DOHH2 (cell line): Measurements from ENCODE around the gene KCTD10.

Experiments used
- H3F3A ChIP-seq: fragments of 200-600 bp; sonication (generic), shearing (Covaris generic); 2 replicates; pipeline ENCODE4 v1.6.0; 2016; ENCODE audit warnings: antibody characterized with exemption, mild to moderate bottlenecking; ENCODE audit not compliant: control insufficient read depth, insufficient read depth
- H3K27ac ChIP-seq: fragments of 200-600 bp; sonication (generic); 2 replicates; pipeline ENCODE4 v1.5.1; 2014; ENCODE audit warnings: low read depth, mild to moderate bottlenecking, low read length, moderate library complexity
- H3K27me3 ChIP-seq: fragments of 200-600 bp; sonication (generic); 2 replicates; pipeline ENCODE4 v1.6.1; 2014; ENCODE audit warnings: mild to moderate bottlenecking, low read length, mixed read lengths; ENCODE audit not compliant: control insufficient read depth
- H3K36me3 ChIP-seq: fragments of 200-600 bp; sonication (generic); 2 replicates; pipeline ENCODE4 v1.6.1; 2014; ENCODE audit warnings: mild to moderate bottlenecking, low read length, moderate library complexity, mixed read lengths; ENCODE audit not compliant: control insufficient read depth
- H3K4me1 ChIP-seq: fragments of 200-600 bp; sonication (generic); 2 replicates; pipeline ENCODE4 v1.6.1; 2014; ENCODE audit warnings: mild to moderate bottlenecking, low read length, mixed read lengths; ENCODE audit not compliant: control insufficient read depth
- H3K4me2 ChIP-seq: fragments of 200-600 bp; sonication (generic); 2 replicates; pipeline ENCODE4 v1.6.0; 2014; ENCODE audit warnings: mild to moderate bottlenecking, low read length, moderate library complexity
- H3K4me3 ChIP-seq: fragments of 200-600 bp; sonication (generic); 2 replicates; pipeline ENCODE4 v1.5.1; 2014; ENCODE audit warnings: mild to moderate bottlenecking, low read length, mixed read lengths
- H3K79me2 ChIP-seq: fragments of 200-600 bp; sonication (generic); 2 replicates; pipeline ENCODE4 v1.6.1; 2014; ENCODE audit warnings: mild to moderate bottlenecking, low read length, mixed read lengths; ENCODE audit not compliant: control insufficient read depth
- H3K9me2 ChIP-seq: fragments of 200-600 bp; sonication (generic); replicated peaks from 2 replicates; pipeline ENCODE4 v1.6.1; 2014; ENCODE audit warnings: mild to moderate bottlenecking, low read length, mixed read lengths; ENCODE audit not compliant: control insufficient read depth
- H3K9me3 ChIP-seq: fragments of 200-600 bp; sonication (generic); 2 replicates; pipeline ENCODE4 v1.6.1; 2014; ENCODE audit warnings: antibody characterized with exemption, low read length, mixed read lengths; ENCODE audit not compliant: control insufficient read depth, insufficient read depth
- H4K20me1 ChIP-seq: fragments of 200-600 bp; sonication (generic); 2 replicates; pipeline ENCODE4 v1.6.0; 2014; ENCODE audit warnings: low read depth, mild to moderate bottlenecking, antibody characterized with exemption, low read length, moderate library complexity; ENCODE audit not compliant: control insufficient read depth, insufficient read depth
- EZH2phosphoT487 ChIP-seq: fragments of 200-600 bp; sonication (generic); IDR thresholded peaks from 2 replicates; pipeline ENCODE4 v1.6.1; 2017; ENCODE audit warnings: borderline replicate concordance, mild to moderate bottlenecking, antibody characterized with exemption, low read length, moderate library complexity, mixed read lengths
- TF ChIP-seq, protein P1 (sequence below): fragments of 200-600 bp; sonication (generic); IDR thresholded peaks from one replicate; pipeline ENCODE4 v1.5.1; 2014; ENCODE audit warnings: antibody characterized with exemption, mild to moderate bottlenecking, low read depth, low read length; ENCODE audit not compliant: poor library complexity, severe bottlenecking

Gene KCTD10

DNA sequence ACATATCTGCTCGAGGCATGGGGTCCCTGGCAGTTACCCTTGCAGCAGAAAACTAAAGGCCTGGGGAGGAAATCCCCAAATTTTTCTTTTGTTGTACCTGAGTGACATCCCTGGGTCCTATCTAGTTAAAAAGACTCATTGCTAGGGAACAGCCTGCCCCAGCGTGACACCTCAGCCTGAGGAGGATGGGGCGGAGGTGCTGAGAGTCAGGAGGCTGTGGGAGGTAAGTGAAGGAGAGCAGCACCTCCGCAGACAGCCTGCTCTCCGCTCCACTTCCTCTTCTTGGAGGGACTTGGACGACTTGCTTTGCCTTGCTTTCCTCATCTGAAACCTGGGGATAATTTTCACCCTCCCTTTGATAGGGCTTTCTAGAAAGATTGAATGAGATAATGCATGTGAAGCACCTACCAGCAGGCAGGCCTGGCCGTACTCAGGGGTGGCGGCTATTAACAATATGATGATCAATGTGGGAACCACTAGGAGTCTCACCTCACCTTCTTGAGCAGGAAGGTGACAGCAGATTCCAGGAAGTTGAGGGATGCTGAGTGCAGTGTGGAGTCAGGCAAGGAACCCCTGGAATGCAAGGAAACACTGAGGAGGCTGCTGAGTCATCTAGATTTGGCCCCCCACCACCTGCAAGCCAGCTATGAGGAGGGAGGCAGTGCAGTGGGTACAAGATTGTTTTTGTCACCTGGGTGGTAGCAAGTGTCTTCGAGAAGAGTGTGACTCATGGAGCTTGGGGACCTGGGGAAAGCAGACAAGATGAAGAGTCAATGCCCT lies 23.5 kb upstream of the KCTD10 start:
- Histone ChIP-seq H3K4me3 (no peak overlapping the region), H3K27me3 (no peaks in the 10 kb centered on the region), H4K20me1 (no peaks in the 10 kb centered on the region), H3K79me2 (no peaks in the 10 kb centered on the region), H3K9me3 (no peaks in the 10 kb centered on the region), H3K9me2 (no peaks in the 10 kb centered on the region), H3K4me1 (no peaks in the 10 kb centered on the region), H3K27ac (no peak overlapping the region), H3F3A (no peaks in the 10 kb centered on the region), H3K4me2 (no peak overlapping the region), H3K36me3 (peaks cover 38% of the 10 kb centered on the region)
- TF ChIP-seq, protein P1, sequence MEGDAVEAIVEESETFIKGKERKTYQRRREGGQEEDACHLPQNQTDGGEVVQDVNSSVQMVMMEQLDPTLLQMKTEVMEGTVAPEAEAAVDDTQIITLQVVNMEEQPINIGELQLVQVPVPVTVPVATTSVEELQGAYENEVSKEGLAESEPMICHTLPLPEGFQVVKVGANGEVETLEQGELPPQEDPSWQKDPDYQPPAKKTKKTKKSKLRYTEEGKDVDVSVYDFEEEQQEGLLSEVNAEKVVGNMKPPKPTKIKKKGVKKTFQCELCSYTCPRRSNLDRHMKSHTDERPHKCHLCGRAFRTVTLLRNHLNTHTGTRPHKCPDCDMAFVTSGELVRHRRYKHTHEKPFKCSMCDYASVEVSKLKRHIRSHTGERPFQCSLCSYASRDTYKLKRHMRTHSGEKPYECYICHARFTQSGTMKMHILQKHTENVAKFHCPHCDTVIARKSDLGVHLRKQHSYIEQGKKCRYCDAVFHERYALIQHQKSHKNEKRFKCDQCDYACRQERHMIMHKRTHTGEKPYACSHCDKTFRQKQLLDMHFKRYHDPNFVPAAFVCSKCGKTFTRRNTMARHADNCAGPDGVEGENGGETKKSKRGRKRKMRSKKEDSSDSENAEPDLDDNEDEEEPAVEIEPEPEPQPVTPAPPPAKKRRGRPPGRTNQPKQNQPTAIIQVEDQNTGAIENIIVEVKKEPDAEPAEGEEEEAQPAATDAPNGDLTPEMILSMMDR: no peak
- no peak for TF ChIP-seq EZH2phosphoT487

DNA sequence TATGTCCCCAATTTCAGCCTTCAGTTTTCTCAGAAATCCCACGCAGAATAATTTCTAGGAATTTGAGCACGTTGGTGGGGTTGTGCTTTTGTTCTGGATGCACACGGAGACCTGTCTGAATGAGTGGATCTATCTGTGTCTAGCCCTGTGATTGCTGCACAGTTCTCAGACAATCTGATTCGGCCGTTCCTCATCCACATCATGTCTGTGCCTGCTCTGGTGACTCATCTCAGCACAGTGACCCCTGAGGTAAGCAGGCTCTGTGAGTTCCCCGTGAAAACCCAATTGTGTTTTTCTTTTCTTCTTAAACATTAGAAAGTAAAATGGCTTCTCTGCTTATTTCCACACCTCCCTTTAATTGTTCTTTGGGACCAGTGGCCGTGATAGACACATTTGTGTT lies 20.6 kb upstream of the KCTD10 start:
- Histone ChIP-seq H3K27me3 (no peaks in the 10 kb centered on the region), H3K27ac (no peak overlapping the region), H4K20me1 (no peaks in the 10 kb centered on the region), H3K4me3 (no peak overlapping the region), H3K4me2 (no peak overlapping the region), H3F3A (no peaks in the 10 kb centered on the region), H3K79me2 (no peaks in the 10 kb centered on the region), H3K9me3 (no peaks in the 10 kb centered on the region), H3K9me2 (no peaks in the 10 kb centered on the region), H3K4me1 (no peaks in the 10 kb centered on the region), H3K36me3 (peaks cover 21% of the 10 kb centered on the region)
- no peak for TF ChIP-seq EZH2phosphoT487
- TF ChIP-seq, protein P1: no peak

DNA sequence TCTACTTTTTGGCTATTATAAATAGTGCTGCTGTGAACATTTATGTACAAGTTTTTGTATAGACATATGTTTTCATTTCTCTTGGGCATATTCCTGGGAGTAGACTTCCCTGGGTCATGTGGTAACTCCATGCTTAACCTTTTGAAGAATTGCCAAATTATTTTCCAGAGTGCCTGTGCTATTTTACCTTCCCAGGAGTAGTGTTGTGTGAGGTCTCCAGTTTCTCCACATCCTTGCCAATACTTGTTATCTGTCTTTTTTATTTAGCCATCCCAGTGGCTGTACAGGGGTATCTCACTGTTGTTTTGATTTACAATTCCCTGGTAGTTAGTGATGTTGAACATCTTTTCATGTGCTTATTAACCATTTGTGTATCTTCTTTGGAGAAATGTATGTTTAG lies 19.2 kb upstream of the KCTD10 start:
- Histone ChIP-seq H4K20me1 (no peaks in the 10 kb centered on the region), H3K9me3 (no peaks in the 10 kb centered on the region), H3K9me2 (no peaks in the 10 kb centered on the region), H3K36me3 (peaks cover 22% of the 10 kb centered on the region), H3K27me3 (no peaks in the 10 kb centered on the region), H3K4me2 (no peak overlapping the region), H3K4me1 (no peaks in the 10 kb centered on the region), H3K4me3 (no peak overlapping the region), H3K79me2 (no peaks in the 10 kb centered on the region), H3K27ac (no peak overlapping the region), H3F3A (no peaks in the 10 kb centered on the region)
- TF ChIP-seq EZH2phosphoT487: no peak
- TF ChIP-seq, protein P1: no peak
